NCI-H2196 (cell line): ENCODE results near the gene CCDC13.

ENCODE experiments used
- DNase-seq: peaks from one replicate; lab custom pipeline; 2025; ENCODE audit not compliant: unreplicated experiment; lab: John Stamatoyannopoulos, UW

The CCDC13 gene

DNA sequence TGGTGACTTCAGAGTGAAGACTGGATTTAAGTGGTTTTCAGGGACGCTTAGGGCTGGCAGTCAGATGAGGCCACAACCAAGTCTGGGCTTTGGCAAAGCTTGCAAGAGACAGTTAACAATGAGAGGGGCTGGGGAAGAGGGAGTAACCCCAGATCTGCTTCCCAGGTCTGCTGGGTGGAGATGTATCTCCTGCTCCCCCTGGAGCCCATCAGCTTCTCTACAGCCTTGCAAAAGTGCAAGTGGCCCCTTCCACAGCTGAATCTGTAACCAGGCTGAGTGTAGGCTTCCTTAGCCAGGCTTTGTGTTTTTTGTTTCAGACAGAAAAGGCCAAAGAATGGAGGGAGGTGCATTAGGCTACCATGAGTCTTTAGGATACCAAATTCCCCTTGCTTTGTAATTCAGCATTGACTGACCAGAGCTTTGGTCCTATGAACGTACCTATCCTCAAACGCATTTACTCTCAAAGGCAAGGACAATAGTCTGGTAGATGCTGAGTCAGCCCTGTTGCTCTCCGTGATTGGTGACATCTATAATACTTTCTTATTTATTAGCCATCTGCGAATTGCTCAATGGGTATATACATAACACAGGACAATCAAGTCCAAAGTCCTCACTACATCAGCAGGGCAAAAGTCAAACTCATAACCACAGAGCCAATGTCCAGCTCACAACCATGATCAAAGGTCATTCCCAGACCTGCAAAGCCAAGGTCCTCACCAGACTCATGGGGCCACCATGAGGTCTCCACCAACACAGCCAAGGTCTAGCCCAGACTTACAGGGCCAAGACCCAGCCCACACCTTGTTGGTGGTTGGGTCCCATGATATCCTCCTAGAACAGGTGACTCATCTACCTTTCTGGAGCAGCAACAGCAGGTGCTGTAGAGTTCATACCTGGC, 17.1 kb downstream of the CCDC13 start:
- DNase-seq: no peak

GRCh38 chr3:42753757-42754156, 19.3 kb downstream of the CCDC13 start:
- DNase-seq: no peak

- no peak for DNase-seq
These were observed 20.1 kb downstream of the CCDC13 start for GRCh38 chr3:42752961-42753360.

GRCh38 chr3:42752441-42752840, 20.6 kb downstream of the CCDC13 start:
- DNase-seq: no peak

DNA sequence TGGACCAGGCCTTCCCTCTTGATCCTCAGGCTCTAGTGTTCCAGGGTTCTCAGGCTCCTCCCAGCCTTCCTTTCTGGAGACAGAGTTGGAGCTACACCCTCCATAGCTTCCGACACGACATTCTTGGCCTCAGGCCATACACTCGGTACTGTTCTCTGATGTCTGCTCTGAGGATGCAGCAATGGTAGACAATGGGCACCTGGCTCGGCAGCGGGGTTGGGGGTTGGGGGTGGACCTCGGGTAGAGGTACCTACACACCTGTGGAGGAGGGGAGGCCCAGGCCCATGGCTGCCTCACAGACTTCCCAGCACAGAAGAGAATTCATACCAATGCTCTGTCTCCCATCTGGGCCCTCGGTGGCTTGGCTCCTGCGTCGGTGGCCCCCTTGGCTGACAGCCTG, 21.4 kb downstream of the CCDC13 start:
- no peak for DNase-seq

- no peak for DNase-seq
These were observed 22.2 kb downstream of the CCDC13 start for GRCh38 chr3:42750834-42751233.

- DNase-seq: no peak
These were observed 23.3 kb downstream of the CCDC13 start for GRCh38 chr3:42749753-42750231.

- no peak for DNase-seq
These were observed 23.9 kb downstream of the CCDC13 start for GRCh38 chr3:42749025-42749752.

- DNase-seq: no peak
These were observed 25.5 kb downstream of the CCDC13 start for GRCh38 chr3:42747581-42747980.

- DNase-seq: peak; percentile 50
These were observed 26.3 kb downstream of the CCDC13 start for GRCh38 chr3:42746455-42747450.

DNA sequence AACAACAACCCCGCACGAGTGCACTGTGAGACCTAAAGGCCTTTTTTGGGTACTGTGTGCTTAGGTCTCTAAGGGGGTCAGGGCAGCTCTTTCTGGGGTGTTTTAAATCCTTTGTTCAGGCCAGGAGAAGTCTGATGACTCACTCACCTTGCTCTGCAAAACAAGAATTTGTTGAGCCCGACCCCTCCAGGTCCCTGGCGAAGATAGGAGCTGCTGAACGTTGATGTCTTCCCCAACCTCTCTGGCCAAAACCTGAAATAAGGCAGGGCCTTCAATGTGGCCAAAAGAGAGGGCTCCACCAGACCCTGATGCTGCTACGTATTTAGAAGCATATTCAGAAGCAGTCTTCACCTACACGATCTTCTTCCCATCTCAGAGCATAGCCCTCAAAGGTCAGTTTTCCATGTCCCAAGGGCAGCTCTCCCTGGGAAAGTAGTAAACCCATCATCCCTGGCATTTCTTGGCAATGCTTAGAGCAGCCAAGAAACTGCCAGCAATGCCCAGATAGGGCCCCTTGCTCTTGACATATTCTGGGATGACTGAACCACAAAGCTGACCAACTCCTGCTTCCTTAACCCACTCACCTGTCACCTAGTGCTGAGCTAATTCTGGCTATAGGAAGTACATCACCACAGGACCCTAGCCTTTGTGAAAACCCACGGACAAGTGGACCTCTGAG, 27.1 kb downstream of the CCDC13 start:
- DNase-seq: no peak

- no peak for DNase-seq
These were observed 27.7 kb downstream of the CCDC13 start for GRCh38 chr3:42745291-42745745.

DNA sequence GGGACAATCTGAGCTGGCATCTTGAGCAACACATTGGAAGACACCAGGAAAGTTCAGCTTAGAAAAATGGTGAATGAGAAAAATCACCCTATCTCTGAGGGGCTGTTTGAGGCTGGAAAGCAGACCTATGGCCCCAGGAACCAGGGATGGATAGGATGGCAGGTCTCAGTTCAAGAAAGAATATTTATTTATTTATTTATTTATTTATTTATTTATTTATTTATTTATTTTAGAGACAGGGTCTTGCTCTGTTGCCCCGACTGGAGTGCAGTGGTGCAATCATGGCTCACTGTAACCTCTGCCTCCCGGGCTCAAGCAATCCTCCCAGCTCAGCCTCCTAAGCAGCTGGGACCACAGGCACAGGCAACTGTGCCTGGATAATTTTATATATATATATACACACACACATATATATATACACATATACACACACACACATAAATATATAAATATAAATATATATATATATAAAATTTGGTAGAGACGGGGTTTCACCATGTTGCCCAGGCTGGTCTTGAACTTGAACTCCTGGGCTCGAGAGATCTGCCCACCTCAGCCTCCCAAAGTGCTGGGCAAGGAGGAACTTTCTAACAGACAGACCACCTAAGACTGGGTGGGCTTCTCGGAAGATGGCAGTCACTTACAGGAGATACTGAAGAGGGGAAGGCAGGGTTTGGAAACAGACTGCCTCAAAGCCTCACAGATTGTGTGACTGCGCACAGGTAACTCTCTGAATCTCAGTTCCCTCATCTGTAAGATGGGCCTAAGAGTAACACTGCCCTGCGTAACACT, 29.7 kb downstream of the CCDC13 start:
- no peak for DNase-seq

GRCh38 chr3:42742688-42743087, 30.4 kb downstream of the CCDC13 start:
- no peak for DNase-seq

- DNase-seq: no peak
These were observed 30.8 kb downstream of the CCDC13 start for GRCh38 chr3:42742259-42742658.

GRCh38 chr3:42741796-42742195, 31.3 kb downstream of the CCDC13 start:
- DNase-seq: no peak

DNA sequence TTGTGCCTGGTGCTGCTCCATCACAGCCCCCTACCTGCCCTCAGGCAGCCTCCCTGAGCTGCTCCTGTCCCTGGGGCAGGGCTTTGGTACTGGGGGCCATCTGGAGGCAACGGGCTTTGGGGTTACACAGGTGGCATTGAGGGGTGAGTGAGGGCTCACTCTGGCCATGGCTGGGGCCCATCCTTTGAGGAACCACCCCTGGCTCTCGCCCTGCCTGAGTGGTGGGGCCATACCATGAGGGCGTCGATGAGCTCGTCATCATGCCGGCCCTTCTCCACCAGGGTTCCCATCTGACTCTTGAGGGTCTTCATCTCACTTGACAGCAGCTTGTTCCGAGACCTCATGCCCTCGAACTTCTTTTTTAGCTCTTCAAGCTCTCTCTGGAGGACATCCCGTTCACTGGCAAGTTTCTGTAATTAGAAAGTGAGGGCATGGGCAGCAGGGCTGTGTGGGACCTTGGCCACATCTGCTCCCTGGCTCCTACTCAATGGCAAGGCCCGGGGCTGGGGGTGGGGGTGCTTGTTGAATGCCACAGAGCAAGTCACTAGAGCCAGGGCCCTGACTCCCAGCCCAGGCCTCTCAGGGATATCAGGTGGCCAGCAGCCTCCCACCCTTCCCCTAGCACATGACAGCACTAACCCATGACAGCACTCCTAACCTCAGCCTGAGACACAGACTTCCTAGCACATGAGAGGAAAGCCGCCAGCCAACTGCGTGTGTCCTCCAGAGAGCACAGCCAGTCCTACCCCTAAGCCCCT, 33.5 kb downstream of the CCDC13 start:
- DNase-seq: no peak

GRCh38 chr3:42736531-42736930, 36.5 kb downstream of the CCDC13 start:
- DNase-seq: no peak

GRCh38 chr3:42736081-42736480, 37.0 kb downstream of the CCDC13 start:
- peak; percentile 14 for DNase-seq
